Measurements from ENCODE around the gene SOD3. TPM values are rescaled to one million over a fixed set of nuclear protein-coding genes. Genes with fewer than 3 reads are reported as not detected.

The SOD3 gene
- polyA plus RNA-seq, 1 donor (not counting 4 experiments of a cell fraction or from before 2014, with no cell fraction given), result not detected

GRCh38 chr4:24748023-24748422 is 47.4 kb upstream of the SOD3 start:
- Histone ChIP-seq H2AFZ (ENCODE audit: control insufficient read depth, low read length) (no peak overlapping the region), H3K9me3 (ENCODE audit: control insufficient read depth, low read depth, low read length) (no peaks in the 10 kb centered on the region), H3K36me3 (ENCODE audit: control insufficient read depth in 2 of 2, extremely low read depth in 1 of 2, insufficient read depth in 2 of 2, low read length in 2 of 2) (no peaks in the 10 kb centered on the region), H3K4me2 (ENCODE audit: control insufficient read depth, extremely low read depth, insufficient read depth, low read depth, low read length) (no peak overlapping the region), H3K79me2 (ENCODE audit: control insufficient read depth, insufficient read depth, low read length) (no peaks in the 10 kb centered on the region), H3K9ac (ENCODE audit: control insufficient read depth, extremely low read depth, insufficient read depth, low read length) (no peak overlapping the region), H3K27me3 (ENCODE audit: control insufficient read depth, extremely low read depth, insufficient read depth, low read length) (no peaks in the 10 kb centered on the region), H4K20me1 (ENCODE audit: control insufficient read depth, extremely low read depth, insufficient read depth, low read length) (no peaks in the 10 kb centered on the region), H3K27ac (ENCODE audit: control insufficient read depth, insufficient read depth, low read length) (no peak overlapping the region), H3K4me1 (ENCODE audit: control insufficient read depth, extremely low read depth, insufficient read depth, low read length) (peaks cover 6% of the 10 kb centered on the region), H3K4me3 (ENCODE audit: control insufficient read depth in 2 of 3, extremely low read depth in 1 of 3, insufficient read depth in 2 of 3, low read depth in 1 of 3, low read length in 3 of 3) (no peak overlapping the region), H3K9me1 (ENCODE audit: control insufficient read depth, extremely low read depth, insufficient read depth, low read length) (no peaks in the 10 kb centered on the region)
- FAIRE-seq (no peak), DNase-seq (ENCODE audit: low read depth, low spot score) (no peak)
- dilution Hi-C loops (cut with MboI; ENCODE audit: extremely low pct_ligation_motif_present, low sequenced_read_pairs), result no loop called here
- TF ChIP-seq CTCF (optimal IDR thresholded peaks at IDR 0.05 in 1 of 3, IDR thresholded peaks at IDR 0.05 in 1 of 3, conservative IDR thresholded peaks at IDR 0.05 in 1 of 3; ENCODE audit: extremely low read depth in 1 of 3, insufficient read depth in 2 of 3, low read length in 3 of 3) (no peak), EZH2 (IDR thresholded peaks at IDR 0.05; ENCODE audit: low read length) (no peak)

- Histone ChIP-seq H3K9me3 (ENCODE audit: control insufficient read depth, low read depth, low read length) (no peaks in the 10 kb centered on the region), H3K27me3 (ENCODE audit: control insufficient read depth, extremely low read depth, insufficient read depth, low read length) (no peaks in the 10 kb centered on the region), H3K4me1 (ENCODE audit: control insufficient read depth, extremely low read depth, insufficient read depth, low read length) (peaks cover 8% of the 10 kb centered on the region), H2AFZ (ENCODE audit: control insufficient read depth, low read length) (no peak overlapping the region), H3K79me2 (ENCODE audit: control insufficient read depth, insufficient read depth, low read length) (no peaks in the 10 kb centered on the region), H3K4me3 (ENCODE audit: control insufficient read depth in 2 of 3, extremely low read depth in 1 of 3, insufficient read depth in 2 of 3, low read depth in 1 of 3, low read length in 3 of 3) (no peak overlapping the region), H3K9me1 (ENCODE audit: control insufficient read depth, extremely low read depth, insufficient read depth, low read length) (no peaks in the 10 kb centered on the region), H4K20me1 (ENCODE audit: control insufficient read depth, extremely low read depth, insufficient read depth, low read length) (no peaks in the 10 kb centered on the region), H3K27ac (ENCODE audit: control insufficient read depth, insufficient read depth, low read length) (no peak overlapping the region), H3K9ac (ENCODE audit: control insufficient read depth, extremely low read depth, insufficient read depth, low read length) (no peak overlapping the region), H3K4me2 (ENCODE audit: control insufficient read depth, extremely low read depth, insufficient read depth, low read depth, low read length) (no peak overlapping the region), H3K36me3 (ENCODE audit: control insufficient read depth in 2 of 2, extremely low read depth in 1 of 2, insufficient read depth in 2 of 2, low read length in 2 of 2) (no peaks in the 10 kb centered on the region)
- TF ChIP-seq CTCF (optimal IDR thresholded peaks at IDR 0.05 in 1 of 3, IDR thresholded peaks at IDR 0.05 in 1 of 3, conservative IDR thresholded peaks at IDR 0.05 in 1 of 3; ENCODE audit: extremely low read depth in 1 of 3, insufficient read depth in 2 of 3, low read length in 3 of 3) (no peak), EZH2 (IDR thresholded peaks at IDR 0.05; ENCODE audit: low read length) (no peak)
- dilution Hi-C loops (cut with MboI; ENCODE audit: extremely low pct_ligation_motif_present, low sequenced_read_pairs), result no loop called here
- FAIRE-seq (no peak), DNase-seq (ENCODE audit: low read depth, low spot score) (no peak)
These were observed 46.5 kb upstream of the SOD3 start for GRCh38 chr4:24748758-24749350.
